ENCODE results near the gene FBXO38.
"Not testable (repeated sequence)": the region's sequence is repeated elsewhere in the genome, so short reads cannot be mapped to it uniquely, and the experiment has no call there.

FBXO38 gene

GRCh38 chr5:148458036-148458888 lies 74.5 kb downstream of the FBXO38 start:
- TF ChIP-seq CTCF (conservative IDR thresholded peaks at IDR 0.05) (no peak), ZFX (IDR thresholded peaks at IDR 0.05) (no peak)
- H3K27ac ChIP-seq, result no peak overlapping the region

- no peak overlapping the region for H3K27ac ChIP-seq
- TF ChIP-seq CTCF (conservative IDR thresholded peaks at IDR 0.05), result no peak
- no peak for TF ChIP-seq ZFX (IDR thresholded peaks at IDR 0.05)
Observed at GRCh38 chr5:148459669-148460068, 75.9 kb downstream of the FBXO38 start.

GRCh38 chr5:148465381-148466235 lies 81.8 kb downstream of the FBXO38 start:
- H3K27ac ChIP-seq, result no peak overlapping the region
- no peak for TF ChIP-seq ZFX (IDR thresholded peaks at IDR 0.05)
- TF ChIP-seq CTCF (conservative IDR thresholded peaks at IDR 0.05), result no peak

GRCh38 chr5:148466236-148466580 lies 82.5 kb downstream of the FBXO38 start:
- no peak overlapping the region for H3K27ac ChIP-seq
- no peak for TF ChIP-seq ZFX (IDR thresholded peaks at IDR 0.05)
- TF ChIP-seq CTCF (conservative IDR thresholded peaks at IDR 0.05), result no peak

GRCh38 chr5:148467958-148468357 lies 84.2 kb downstream of the FBXO38 start:
- H3K27ac ChIP-seq, result no peak overlapping the region
- TF ChIP-seq CTCF (conservative IDR thresholded peaks at IDR 0.05) (no peak), ZFX (IDR thresholded peaks at IDR 0.05) (no peak)

GRCh38 chr5:148468746-148469145 lies 85.0 kb downstream of the FBXO38 start:
- not testable (repeated sequence) for H3K27ac ChIP-seq

GRCh38 chr5:148469501-148469935 lies 85.8 kb downstream of the FBXO38 start:
- no peak for TF ChIP-seq CTCF (conservative IDR thresholded peaks at IDR 0.05)
- TF ChIP-seq ZFX (IDR thresholded peaks at IDR 0.05), result no peak
- H3K27ac ChIP-seq, result no peak overlapping the region
